Fibroblast of the aortic adventitia (primary cell): ENCODE data around the gene SPAG9. TPM values are rescaled to one million over a fixed set of nuclear protein-coding genes. Genes with fewer than 3 reads are reported as not detected.

Experiments
- DNase-seq: peaks from one replicate; pipeline ENCODE4 v3.0.0-alpha.2; 2010; ENCODE audit warnings: low read depth
- H3K4me3 ChIP-seq: 2 replicates; pipeline ENCODE4 v1.5.1; 2011; ENCODE audit warnings: low read depth, mild to moderate bottlenecking, control low read depth, low read length, moderate library complexity
- total RNA-seq: library from RNA; depleted of rRNA; stranded (reverse); fragments of >200 nt; gene quantifications from 2 replicates; pipeline ENCODE4 v1.2.3, GENCODE V29; 2012; ENCODE audit warnings: low replicate concordance
- TF ChIP-seq, protein P1 (sequence below): IDR thresholded peaks from 2 replicates; pipeline ENCODE4 v1.5.1; 2011; ENCODE audit warnings: mild to moderate bottlenecking, low read length, control low read depth, inconsistent platforms; ENCODE audit not compliant: insufficient read depth

SPAG9 gene
- total RNA-seq, 1 donor: 135 TPM

- TF ChIP-seq, protein P1, sequence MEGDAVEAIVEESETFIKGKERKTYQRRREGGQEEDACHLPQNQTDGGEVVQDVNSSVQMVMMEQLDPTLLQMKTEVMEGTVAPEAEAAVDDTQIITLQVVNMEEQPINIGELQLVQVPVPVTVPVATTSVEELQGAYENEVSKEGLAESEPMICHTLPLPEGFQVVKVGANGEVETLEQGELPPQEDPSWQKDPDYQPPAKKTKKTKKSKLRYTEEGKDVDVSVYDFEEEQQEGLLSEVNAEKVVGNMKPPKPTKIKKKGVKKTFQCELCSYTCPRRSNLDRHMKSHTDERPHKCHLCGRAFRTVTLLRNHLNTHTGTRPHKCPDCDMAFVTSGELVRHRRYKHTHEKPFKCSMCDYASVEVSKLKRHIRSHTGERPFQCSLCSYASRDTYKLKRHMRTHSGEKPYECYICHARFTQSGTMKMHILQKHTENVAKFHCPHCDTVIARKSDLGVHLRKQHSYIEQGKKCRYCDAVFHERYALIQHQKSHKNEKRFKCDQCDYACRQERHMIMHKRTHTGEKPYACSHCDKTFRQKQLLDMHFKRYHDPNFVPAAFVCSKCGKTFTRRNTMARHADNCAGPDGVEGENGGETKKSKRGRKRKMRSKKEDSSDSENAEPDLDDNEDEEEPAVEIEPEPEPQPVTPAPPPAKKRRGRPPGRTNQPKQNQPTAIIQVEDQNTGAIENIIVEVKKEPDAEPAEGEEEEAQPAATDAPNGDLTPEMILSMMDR: no peak
- DNase-seq: no peak
- no peak overlapping the region for H3K4me3 ChIP-seq
These were observed 200.6 kb downstream of the SPAG9 start for GRCh38 chr17:50920041-50920410.

DNA sequence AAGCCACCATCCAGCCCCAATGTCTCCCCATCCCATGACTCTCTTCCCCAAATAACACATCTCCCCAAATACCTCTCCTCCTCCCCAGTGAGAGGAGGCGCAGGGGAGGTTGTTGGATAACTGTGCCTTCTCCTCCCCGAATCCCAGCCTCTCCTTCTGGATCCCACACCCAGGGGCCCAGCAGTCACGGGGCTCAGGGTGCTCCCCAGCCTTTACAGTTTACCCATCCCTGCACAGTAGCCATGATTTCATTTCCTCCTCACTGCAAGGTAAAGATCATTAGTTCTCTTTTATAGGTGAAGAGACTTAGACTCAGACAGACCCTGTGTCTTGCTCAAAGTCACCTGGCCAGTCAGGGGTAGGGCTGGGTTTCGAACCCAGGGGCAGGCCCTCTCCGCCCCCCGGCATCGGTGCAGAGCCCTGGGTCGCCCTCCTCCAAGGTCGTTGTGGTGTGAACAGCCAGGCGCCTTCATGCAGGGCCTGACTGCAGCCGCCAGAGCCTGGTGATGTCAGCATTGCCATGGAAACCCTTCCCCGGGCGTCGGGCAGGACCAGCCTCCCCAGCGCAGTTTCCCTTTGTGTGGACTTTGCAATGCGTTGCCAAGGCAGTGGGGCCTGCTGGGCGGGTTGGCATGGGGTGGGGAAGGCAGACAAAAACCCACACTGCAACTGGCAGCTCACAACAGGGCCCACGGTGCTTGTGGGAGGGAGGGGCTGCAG lies 201.2 kb downstream of the SPAG9 start:
- H3K4me3 ChIP-seq: no peak overlapping the region
- peak; percentile 80 for DNase-seq
- TF ChIP-seq, protein P1: no peak

- TF ChIP-seq, protein P1: no peak
- no peak overlapping the region for H3K4me3 ChIP-seq
- DNase-seq: no peak
These were observed 201.8 kb downstream of the SPAG9 start for GRCh38 chr17:50918933-50919296.

DNA sequence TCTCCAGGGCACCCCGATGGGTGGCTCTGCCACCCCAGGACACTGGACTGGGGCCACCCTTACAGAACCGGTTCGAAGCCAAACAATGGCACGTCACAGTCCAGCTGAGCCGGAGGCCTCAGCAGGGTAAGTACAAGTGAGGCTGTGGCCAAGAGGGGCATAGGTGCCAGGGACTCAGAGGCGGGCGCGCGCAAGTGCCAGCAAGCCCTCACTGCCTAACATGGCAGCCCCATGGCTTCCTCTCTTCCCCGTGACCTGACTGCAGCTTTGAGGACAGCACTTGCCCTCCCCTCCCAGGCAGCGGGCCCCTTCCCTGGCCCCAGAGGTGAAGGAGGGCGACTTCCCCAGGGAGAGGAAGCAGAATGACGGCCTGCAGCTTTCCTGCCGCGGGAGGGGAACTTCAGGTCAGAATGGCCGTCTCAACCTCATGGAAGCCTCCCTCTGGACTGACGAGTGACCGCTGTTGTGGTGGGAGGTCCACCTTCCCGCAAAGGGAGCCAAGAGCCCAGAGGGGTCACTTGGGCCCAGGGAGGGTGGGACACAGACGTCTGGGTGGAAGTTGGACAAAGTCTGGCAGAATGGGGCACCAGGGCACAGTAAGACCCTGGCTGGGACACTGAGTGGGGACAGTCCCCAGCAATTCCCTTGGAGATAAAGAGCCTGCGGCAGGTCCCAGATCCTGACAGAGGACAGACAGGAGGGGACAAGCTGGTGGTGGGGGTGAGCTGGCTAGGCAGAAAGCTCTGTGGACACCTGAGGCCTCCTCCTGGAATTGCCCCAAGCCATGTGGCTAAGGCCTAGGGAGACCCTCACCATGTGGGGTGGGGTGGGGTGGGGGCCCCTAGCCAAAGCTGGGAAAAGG lies 202.4 kb downstream of the SPAG9 start:
- DNase-seq: no peak
- no peak overlapping the region for H3K4me3 ChIP-seq
- TF ChIP-seq, protein P1: no peak

- H3K4me3 ChIP-seq: no peak overlapping the region
- TF ChIP-seq, protein P1: no peak
- no peak for DNase-seq
These were observed 203.3 kb downstream of the SPAG9 start for GRCh38 chr17:50917418-50917743.

- TF ChIP-seq, protein P1: no peak
- peak; percentile 22 for DNase-seq
- no peak overlapping the region for H3K4me3 ChIP-seq
These were observed 203.8 kb downstream of the SPAG9 start for GRCh38 chr17:50916708-50917417.
